GM21825 (cell line): ENCODE data around the gene SHC1.

Source experiments
- ATAC-seq: cut with Tn5 transposase; IDR thresholded peaks from one replicate; pipeline ENCODE4 v1.9.1; 2021; ENCODE audit warnings: mild to moderate bottlenecking, moderate library complexity; ENCODE audit not compliant: unreplicated experiment

The SHC1 gene

DNA sequence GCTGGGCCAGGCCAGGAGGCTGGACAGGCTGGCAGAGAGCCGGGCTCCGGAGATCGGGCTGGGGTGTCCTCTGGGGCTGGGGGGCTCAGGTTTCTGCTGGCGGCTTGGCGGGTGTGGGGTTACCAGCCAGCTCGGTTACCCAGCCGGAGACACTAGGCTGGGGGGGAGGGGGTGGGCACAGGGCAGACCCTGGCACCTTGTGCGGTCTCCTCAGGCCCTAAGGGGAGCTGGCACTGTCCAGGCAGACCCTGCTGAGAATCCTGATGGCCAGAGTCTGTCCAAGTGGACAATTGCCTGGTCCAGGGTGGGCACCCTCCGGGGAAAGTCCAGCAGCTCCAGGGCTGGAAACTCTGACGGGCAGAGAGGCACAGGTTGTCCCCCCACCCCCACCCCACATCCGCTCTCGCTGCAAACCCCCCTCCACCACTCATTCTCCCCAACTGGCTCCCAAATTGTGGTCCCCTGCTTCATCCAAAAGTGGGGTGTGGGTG lies 38.7 kb upstream of the SHC1 start:
- ATAC-seq, result no peak

DNA sequence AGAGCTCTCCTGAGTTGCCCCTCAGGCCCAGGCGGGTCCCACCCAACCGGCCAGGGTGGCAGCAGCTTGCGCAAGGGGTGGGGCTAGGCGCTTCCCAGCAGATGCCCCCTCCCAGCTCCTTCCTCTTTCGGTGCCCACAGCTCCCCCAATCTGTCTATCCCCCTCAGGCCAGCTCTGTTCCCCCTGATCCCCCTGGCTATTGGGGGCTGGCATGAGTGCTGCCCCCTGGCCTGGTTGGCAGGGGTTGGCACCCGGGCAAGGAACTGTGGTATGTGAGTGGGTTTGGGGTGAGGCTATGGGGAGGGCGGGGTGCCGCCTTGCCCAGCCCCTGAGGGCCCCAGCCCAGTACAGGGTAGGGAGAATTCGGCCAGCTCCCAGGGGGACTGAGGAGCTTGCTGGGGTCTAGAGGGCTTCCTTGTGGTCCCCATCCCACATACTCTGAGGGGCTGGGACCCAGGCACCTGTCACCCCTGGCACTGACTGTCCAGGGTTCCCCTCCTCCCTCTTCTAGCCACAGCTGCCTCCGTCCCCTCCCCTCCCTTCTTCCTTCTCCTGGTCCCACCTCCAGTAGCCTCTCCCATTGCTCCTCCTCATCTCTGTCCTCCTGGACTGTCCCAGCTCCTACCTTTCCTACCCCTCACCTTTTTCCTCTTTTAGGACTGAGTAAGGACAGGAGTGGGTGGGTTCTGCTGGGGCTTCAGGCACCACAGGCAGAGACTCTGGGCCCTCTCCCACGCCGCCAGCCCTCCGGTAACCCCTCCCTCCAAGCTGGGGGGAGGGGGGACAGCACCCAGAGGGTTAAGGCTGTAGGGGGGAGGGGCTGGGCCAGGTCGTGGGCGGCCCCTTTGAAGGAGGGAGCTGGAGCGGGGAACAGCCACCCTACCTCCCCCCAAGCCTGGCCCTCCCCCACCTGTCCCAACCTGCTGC lies 37.7 kb upstream of the SHC1 start:
- ATAC-seq, result no peak

DNA sequence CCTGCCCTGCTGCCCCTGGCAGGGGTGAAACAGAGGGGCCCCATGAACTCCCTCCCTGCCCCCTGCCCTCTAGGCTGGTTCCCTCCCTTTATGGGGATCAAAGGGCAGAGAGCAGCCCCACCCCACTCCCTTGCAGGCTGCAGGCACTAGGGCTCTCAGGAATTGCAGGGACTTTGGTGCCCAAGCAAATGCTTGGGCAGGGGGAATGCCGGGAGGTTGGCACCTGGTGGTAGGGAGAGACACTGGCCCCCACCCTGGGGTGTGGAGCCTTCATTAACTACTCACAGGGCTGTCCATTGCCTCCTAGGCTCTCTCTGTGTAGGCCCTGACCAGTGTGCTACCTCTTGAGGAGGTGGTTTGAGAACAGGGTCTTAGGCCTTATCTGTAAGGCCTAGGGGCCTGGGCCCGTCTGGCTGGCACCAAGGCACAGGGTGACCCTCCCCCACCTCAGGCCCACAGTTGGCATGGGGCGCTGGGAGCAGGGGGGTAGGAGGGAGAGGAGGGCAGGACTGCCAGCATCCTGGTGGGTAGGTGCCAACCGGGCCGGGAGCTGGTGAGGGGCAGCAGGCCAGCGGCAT lies 36.8 kb upstream of the SHC1 start:
- no peak for ATAC-seq

DNA sequence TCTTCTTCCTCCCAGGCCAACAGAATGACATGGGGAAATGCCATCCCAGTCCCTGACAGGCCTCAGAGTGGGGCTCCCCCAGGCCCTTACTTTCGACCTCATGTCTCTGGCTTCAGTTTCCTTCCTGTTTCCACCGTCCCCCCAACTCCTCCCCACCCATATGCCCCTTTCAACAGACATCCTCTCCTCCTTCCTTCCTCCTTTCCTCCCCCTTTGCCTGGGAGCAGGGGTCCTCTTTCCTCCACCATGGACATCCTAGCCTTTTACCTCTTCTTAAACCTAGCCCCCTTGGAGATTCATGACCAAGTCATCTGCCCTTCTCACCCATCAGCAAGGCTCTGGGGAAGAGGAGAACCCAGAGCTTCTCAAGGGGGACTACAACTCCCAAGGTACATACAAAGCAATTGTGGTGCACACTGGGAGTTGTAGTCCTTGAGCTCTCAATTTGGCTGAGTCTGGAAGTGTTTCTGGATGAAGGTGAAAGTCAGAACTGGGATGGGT lies 36.1 kb upstream of the SHC1 start:
- ATAC-seq, result no peak

DNA sequence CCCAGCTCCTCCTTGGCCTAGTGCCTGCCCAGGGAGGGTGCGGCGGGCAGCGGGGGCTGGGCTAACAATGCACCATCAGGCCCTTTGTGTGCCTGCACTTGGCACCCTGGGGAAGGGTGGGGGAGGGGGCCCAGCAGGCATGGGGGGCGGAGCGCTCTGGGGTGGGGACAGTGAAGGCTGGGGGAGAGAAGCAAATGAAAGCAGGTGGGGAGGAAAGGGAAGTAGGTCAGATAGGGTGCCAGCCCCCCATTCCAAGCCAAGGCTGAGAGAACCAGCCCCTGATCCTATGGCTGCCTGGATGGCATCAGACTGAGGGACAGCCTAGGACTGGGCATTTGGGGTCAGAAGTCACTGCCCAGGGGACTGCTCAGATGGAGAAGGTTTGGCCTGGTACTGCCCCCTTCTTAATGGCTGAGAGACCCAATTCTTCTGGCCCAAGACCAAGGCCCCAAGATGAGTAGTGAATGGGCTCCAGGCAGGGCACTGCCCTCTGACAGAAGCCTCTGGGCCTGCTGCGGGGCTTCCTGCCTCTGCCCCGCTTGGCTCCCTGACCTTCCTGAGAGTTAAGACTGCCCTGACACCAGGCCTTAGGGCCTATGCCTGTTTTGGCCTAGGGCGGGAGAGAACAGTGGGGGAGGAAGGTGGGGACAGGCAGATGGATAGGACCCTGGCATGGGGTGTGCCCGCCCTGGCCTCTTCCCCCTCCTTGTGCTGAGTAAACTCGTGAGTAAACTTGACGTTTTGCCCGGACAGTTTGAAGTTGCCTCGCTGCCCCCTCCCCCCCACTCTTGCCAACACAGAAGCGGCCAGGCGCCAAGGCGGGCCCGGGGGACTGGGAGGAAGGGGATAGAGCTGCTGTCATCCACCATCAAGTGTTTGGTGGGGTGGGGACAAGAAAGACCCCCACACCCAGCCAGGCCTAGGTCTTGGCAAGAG lies 34.8 kb upstream of the SHC1 start:
- ATAC-seq, result no peak

DNA sequence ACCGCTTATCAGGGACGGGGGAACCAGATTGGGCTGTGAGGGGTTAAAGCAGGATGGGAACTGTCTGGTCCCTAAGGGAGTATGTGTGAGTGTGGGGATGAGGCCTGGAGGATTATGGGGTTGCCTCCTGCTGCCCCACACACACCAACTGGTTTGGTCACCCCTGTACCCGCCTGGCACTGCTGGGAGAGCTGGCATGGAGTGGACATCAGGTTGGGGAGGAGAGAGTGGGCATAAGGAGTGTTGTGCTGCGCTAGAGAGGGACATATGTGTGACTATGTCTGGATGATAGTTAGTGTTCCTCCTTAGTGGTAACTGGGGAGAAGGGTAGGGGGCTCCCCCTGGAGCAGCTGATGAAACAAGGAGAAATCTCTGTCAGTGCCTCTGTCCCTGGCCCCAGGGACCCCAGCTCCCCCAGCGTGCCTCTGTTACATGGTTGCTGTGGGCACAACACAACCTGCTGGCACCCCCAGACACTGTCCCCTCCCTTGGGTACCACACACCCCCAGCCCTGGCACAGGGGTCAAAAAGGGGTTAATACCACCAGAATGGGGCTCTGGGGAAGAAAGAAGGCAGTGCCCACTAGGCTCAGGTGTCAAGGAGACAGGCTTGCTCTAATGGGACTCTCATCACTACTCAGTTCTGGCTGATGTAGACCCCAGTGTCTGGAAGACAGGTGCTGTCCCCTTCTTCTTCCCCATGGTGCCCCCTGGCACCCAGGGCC lies 34.0 kb upstream of the SHC1 start:
- ATAC-seq, result no peak

DNA sequence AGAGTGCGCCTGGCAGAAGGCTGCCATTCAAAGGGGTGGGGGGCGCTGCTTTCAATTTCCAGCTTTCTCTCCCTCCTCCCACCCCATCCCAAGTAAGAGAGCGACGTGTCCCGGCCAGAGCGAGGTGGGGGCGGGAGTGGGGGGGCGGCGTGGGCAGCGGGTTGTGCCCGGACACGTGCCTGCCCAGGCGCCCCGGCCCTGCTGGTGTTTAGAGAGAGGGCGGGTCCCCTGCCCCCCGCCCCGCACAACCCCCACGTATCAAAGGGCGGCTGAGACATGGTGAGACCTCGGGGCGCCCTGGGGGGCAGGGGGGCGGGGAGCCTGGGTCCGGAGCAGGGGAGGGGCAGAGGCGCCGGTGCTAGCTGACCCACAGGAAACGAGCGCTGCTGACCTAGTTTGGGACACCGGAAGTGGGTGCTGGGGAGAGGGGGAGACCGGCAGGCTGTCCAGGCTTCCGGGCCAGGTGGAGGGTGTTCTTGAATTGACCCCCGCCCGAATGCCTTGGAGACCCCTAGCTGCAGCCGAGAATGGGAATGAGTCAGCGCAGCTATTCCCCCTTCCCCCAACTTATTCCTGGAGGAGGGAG lies 33.3 kb upstream of the SHC1 start:
- ATAC-seq, result no peak

DNA sequence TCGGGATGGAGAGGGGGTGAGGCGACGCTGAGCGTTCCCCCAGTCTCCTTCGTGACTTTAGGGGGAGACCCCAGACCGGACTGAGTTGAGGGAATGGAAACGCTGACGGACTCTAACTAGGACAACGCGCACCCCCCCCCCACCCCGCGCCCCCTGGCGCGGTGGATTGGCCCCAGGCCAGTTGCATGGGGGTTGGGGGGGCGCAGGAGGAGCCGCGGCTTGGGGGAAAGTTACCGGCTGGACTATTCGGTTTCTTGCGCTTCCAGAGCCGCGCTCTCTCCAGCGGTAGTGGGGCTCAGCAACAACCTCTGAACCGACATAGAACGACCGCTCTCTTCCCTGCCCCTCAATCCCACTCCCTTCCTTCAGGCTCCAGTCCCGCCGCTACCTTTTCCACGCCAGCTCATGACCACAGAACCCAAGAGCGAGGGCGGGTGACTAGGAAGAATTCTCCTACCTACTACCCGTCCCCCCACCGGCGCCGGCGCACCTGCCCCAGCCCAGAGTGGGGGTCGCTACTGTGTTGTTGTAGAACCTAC lies 32.7 kb upstream of the SHC1 start:
- no peak for ATAC-seq

DNA sequence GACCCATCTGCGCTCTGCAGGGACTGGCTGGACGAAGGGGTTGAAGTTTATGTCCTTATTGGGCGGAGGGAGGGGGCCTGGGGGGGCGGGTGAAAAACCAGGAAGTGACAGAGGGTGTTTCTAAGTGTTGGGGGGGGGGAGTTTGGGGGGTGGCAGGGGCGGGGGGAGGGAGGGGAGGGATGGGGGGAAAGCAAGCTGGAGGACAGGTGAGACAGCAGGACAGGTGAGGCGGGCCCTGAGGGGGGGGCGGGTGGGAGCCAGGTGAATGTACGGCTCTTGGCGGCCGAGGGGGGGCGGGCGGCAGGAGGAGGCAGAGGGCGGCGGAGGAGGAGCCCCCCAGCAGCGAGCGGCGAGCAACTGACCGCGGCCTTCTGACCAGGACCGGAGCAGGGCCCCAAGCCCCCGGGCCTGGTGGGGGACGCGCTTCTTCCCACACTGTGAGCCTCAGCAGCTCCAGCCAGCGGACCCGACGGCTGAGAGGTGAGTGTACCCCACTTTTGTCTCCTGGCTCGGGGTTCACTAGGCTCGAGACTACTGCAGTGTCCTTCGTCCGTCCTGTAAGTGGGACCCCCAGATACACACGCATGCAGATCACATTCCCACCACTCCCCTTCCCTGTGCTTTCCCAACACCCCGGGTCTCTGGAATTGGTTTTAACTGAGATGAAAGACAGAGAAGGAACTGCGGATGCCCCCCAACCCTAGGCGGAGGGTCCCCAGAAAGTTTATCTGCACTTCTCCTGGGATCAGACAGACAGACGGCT lies 32.1 kb upstream of the SHC1 start, which contains the start of gene ZBTB7B:
Gene ZBTB7B, plus strand, starts transcription at position 339 of the 763 bp plus-strand sequence. CDS start 11,859 bp downstream, outside the sequence.
- ATAC-seq, result no peak

DNA sequence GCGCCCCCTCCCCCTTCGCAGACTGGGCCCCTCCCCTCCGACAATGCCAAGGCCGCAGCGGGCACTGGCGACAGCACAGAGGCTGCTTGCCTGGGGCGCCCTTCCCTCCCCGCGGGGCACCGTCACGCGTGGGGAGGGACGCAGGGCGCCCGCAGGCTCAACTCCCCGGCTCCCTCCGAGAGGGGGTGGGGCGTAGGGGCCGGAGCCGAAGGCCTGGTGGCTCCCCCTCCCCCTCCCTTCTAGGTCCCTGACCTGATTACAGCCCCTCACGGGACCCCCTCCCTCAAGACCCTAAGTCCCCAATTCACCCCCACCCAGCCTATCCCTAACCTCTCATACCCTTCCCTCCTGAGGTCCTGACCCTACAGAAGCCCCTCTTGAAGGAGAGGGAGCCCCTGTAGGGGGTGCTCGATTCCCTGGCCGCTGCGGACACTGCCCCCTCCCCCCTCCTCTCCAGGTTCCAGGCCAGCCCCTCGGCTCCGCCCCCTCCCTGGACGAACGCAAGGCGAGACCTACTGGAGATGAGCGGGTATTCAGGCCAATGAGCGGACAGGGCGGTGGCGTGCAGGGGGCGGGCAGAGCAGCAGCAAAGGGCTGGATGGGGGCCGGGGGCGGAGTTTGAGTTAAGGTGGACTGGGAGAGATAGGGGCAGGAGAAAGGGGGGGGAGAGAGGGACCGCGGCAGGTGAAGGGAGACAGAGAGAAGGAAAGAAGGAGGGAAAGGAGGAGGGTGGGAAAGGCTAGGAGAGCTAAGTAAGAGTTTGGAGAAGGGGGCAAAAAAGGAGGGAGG lies 31.3 kb upstream of the SHC1 start:
- peak; percentile 46 for ATAC-seq

DNA sequence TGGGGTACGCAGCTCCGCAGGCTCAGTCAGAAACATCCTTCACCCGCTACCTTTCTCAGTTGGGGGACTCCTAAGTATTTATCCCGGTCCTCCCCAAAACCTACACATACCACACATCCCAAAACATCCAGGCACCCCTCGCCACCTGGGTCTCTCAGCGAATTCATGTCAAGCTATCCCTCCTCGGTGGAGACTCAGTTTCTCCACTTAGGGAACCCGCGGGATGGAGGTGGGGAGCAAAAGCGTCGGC lies 30.8 kb upstream of the SHC1 start:
- no peak for ATAC-seq

DNA sequence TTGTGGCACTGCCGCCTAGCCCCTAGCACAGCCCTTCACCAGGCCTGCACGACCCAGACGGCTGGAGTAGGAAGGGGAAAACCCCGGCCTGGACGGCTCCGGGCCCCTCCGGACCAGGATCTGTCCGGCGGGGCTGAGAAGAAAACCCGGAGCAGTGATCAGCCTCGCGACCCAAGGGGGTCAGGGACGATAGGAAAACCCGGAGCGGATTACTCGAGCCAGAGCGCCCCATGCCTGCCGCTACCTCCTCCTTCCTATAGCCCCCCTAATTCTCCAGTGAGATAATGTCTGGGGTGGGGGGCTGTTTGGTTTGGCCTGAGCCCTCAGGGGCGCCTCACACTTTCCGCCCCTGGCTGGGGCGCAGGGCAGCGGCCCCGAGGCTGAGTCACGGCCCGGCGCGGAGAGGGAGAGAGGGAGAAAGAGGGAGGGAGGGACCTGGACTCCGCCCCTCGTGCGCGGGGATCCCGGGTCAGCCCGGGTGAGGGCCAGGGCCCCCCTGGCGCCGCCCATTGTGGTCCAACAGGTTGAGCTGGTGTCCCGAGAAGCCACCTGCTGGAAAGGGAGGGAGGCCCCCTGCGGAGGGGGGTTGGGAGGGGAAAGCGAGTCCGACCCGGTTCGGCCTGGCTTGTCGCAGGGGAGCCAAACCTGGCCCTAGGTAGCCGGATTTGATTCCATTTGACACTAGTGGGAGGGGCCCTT lies 30.3 kb upstream of the SHC1 start:
- ATAC-seq, result peak; percentile 35

DNA sequence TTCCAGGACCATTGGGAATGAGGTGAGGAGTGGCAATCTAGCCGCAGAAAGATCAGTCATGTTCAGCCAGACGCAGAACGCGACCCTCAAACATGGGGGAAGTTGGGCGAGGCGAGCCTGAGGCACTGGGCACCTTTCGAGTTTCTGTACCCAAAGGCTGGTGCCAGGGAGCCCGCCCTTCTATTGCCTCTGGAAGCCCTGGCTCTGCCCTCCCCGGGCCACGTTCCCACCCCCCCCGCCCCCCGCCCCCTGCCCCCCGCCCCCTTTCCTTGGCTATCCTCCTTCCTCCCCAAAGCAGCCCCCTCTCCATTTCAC lies 29.8 kb upstream of the SHC1 start:
- no peak for ATAC-seq

DNA sequence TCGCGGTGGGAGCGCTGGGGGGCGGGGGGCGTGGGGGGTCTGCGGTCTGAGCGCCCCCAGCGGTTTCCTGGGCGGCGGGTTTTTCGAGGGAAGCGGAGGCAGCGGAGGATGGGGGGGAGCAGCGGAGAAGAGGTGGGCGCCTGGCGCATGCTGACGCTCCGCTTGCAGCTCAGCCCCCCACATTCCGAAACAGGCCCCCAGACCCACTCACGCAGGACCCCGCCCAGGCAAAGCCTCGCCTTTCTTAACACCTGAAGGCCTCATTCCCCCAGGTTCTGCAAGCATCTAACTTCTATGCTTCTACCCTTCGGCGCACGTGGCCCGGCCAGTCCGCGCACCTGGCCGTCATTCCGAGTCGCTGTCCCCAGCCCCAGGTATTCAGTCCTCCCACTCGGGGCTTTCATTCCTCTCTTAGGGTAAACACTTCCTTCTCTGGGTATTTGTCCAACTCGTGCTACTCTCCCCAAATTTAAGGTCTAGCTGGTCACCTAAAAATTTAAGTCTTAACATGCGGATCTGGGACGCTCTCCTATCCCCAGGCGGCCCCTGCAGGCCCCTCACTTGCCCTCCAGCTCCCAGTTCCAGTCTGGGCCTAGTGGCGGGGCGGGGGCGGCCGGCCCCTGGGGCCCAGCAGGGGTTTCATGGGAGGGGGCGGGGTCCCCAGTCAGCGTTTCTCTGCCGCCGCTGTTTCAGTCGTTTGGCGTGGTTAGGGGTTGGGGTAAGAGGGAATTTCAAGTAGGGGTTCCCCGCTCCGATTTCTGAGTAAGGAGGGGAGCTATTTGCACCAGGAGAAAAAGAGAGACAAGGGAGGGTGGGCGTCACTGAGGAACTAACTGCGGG lies 29.2 kb upstream of the SHC1 start:
- no peak for ATAC-seq

DNA sequence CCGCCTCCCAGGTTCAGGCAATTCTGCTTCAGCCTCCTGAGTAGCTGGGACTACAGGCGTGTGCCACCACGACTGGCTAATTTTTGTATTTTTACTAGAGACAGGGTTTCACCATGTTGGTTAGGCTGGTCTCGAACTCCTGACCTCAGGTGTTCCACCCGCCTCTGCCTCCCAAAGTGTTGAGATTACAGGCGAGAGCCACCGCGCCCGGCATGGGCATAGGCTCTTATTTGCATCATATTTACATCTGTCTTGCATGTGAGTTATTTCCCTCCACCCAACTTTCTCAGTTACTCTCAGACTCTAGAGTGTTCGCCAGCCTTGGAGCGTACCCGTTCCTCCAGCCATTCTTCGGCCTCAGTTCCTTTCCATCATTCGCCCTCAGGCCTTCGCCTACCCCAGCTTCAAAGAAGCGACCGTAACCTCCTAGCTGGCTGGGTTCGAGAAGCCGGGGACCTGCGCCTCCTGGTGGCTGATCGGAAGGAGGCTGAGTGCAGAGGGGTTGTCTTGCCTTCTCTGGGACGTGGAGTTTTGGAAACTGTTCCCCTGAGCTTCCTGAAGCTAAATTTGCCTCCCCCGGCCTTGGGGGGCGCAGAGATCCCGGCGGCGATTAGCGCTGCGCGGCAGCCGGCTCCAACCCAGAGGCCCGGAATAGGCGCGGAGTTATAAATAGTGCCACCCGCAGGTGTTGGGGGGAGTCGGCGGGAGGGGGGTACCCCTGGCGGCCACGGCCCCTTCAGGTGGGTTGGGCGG lies 28.4 kb upstream of the SHC1 start:
- ATAC-seq, result no peak

DNA sequence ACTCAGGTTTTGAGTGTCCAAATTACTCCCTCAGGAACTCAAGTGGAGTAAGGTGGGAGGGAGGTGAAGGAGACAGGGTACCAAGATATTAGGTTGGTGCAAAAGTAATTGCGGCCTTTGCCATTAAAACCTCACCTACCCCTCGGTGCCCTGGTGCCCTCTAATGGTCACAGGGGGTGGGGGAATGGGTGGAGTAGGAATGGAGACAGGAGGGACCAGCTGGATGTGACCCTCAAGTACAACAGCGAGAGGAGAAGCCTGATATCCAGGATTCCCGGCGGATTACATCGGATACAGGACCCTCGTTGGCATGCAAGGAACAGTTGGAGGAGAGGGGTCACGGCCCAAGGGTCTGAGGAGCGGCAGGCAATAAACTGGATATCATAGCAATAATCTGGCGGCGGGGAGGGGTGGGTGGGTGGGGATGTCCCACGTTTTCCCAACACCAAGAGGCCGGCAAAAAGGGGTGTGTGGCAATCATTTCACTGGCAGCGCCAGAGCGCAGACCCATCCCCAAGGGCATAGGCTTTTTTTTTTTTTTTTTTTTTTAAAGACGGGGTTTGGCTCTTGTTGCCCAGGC lies 27.7 kb upstream of the SHC1 start:
- no peak for ATAC-seq
